ENCODE data around the gene BICD2. TPM values are rescaled to one million over a fixed set of nuclear protein-coding genes. Genes with fewer than 3 reads are reported as not detected.
A peak's percentile ranks its signal among the peaks of the same experiment; 100 is the strongest.

BICD2 gene
- total and polyA plus RNA-seq, 10 donors: 9.4 to 55.7 (median 35.9) TPM

GRCh38 chr9:92794426-92794825 lies 29.8 kb upstream of the BICD2 start:
- Histone ChIP-seq H3K9me3 (no peaks in the 10 kb centered on the region), H3K36me3 (no peaks in the 10 kb centered on the region)
- WGBS, 5 donors: 43 to 51% (median 49%) methylated on average over 7 of the region's 7 CpGs

GRCh38 chr9:92790542-92791527 lies 26.2 kb upstream of the BICD2 start:
- Histone ChIP-seq H3K36me3 (no peaks in the 10 kb centered on the region), H3K4me1 (peaks cover 0 to 11% (median 5%) of the 10 kb centered on the region in 6 donors), H3K4me3 (no peak overlapping the region), H3K9me3 (peaks cover 0 to 13% (median 10%) of the 10 kb centered on the region in 8 donors), H3K27me3 (replicated peaks in 1 of 7) (no peaks in the 10 kb centered on the region), H3K27ac (no peak overlapping the region)
- intact Hi-C loops (cut with DNase I; ENCODE audit: low total_unique reads): loop anchor here (5.0 to 10.0 kb wide), 2 partner anchors 74 to 656 kb away; no protein-coding TSS in a partner anchor
- TF ChIP-seq POLR2A (IDR thresholded peaks at IDR 0.05) (no peak), POLR2AphosphoS5 (IDR thresholded peaks at IDR 0.05) (peak in 1 of 3 donors; percentile 60), CTCF (IDR thresholded peaks at IDR 0.05 in 8 of 11, conservative IDR thresholded peaks at IDR 0.05 in 3 of 11) (peak; percentile 77 to 95 (median 87))
- no peak for DNase-seq
- 35 to 54% (median 47%) methylated on average over 13 of the region's 13 CpGs for WGBS, 5 donors

More at GRCh38 chr9:92794426-92794825, 29.8 kb upstream of the BICD2 start:
- Histone ChIP-seq H3K4me1 (peaks cover 0 to 11% (median 5%) of the 10 kb centered on the region in 6 donors), H3K27me3 (replicated peaks in 1 of 7) (peaks cover 0 to 26% (median 0%) of the 10 kb centered on the region in 7 donors), H3K4me3 (no peak overlapping the region), H3K27ac (no peak overlapping the region)
- TF ChIP-seq POLR2AphosphoS5 (IDR thresholded peaks at IDR 0.05) (no peak), CTCF (IDR thresholded peaks at IDR 0.05 in 8 of 11, conservative IDR thresholded peaks at IDR 0.05 in 3 of 11) (no peak), POLR2A (IDR thresholded peaks at IDR 0.05) (no peak)
- intact Hi-C loops (cut with DNase I; ENCODE audit: low total_unique reads): loop anchor here (5.0 to 10.0 kb wide), 2 partner anchors 77 to 660 kb away; no protein-coding TSS in a partner anchor
- no peak for DNase-seq

GRCh38 chr9:92786298-92786697 lies 21.7 kb upstream of the BICD2 start:
- DNase-seq: no peak
- intact Hi-C loops (cut with DNase I; ENCODE audit: low total_unique reads): no loop called here
- Histone ChIP-seq H3K27ac (no peak overlapping the region), H3K4me1 (peaks cover 0 to 11% (median 5%) of the 10 kb centered on the region in 6 donors), H3K27me3 (replicated peaks in 1 of 7) (no peaks in the 10 kb centered on the region), H3K36me3 (no peaks in the 10 kb centered on the region), H3K4me3 (no peak overlapping the region), H3K9me3 (peaks cover 0 to 21% (median 15%) of the 10 kb centered on the region in 8 donors)
- 76 to 90% (median 81%) methylated on average over 1 of the region's 1 CpG for WGBS, 5 donors
- TF ChIP-seq POLR2A (IDR thresholded peaks at IDR 0.05): no peak
- TF ChIP-seq CTCF (IDR thresholded peaks at IDR 0.05 in 8 of 11, conservative IDR thresholded peaks at IDR 0.05 in 3 of 11): no peak
- TF ChIP-seq POLR2AphosphoS5 (IDR thresholded peaks at IDR 0.05): no peak

- TF ChIP-seq CTCF (IDR thresholded peaks at IDR 0.05 in 8 of 11, conservative IDR thresholded peaks at IDR 0.05 in 3 of 11): no peak
- TF ChIP-seq POLR2AphosphoS5 (IDR thresholded peaks at IDR 0.05): no peak
- no peak for TF ChIP-seq POLR2A (IDR thresholded peaks at IDR 0.05)
- H3K27me3 ChIP-seq (replicated peaks in 1 of 7): no peaks in the 10 kb centered on the region
- WGBS, 5 donors: 87 to 91% (median 88%) methylated on average over 2 of the region's 2 CpGs
- no peaks in the 10 kb centered on the region for H3K36me3 ChIP-seq
- no peak overlapping the region for H3K4me3 ChIP-seq
- no peak for DNase-seq
- H3K27ac ChIP-seq: no peak overlapping the region
- intact Hi-C loops (cut with DNase I; ENCODE audit: low total_unique reads): no loop called here
- peaks cover 0 to 8% (median 0%) of the 10 kb centered on the region in 6 donors for H3K4me1 ChIP-seq
- peaks cover 0 to 27% (median 18%) of the 10 kb centered on the region in 8 donors for H3K9me3 ChIP-seq
These were observed 17.3 kb upstream of the BICD2 start for GRCh38 chr9:92781899-92782298.
